NT2/D1 (cell line): ENCODE results near the gene KRT222.

ENCODE experiments used
- YY1 ChIP-seq: IDR thresholded peaks from 2 replicates; pipeline ENCODE4 v1.6.1; 2011; ENCODE audit not compliant: insufficient read length, insufficient read depth
- ZNF274 ChIP-seq: IDR thresholded peaks from 2 replicates; pipeline ENCODE4 v1.6.1; 2011; ENCODE audit warnings: mild to moderate bottlenecking, low read depth, low read length

- TF ChIP-seq ZNF274 (no peak), YY1 (no peak)
These were observed 47.2 kb downstream of the KRT222 start for GRCh38 chr17:40617678-40618240.
